HG03135 (cell line): ENCODE results near the gene TBC1D16.

Source experiments
- ATAC-seq: cut with Tn5 transposase; IDR thresholded peaks from one replicate; pipeline ENCODE4 v1.9.1; 2021; ENCODE audit warnings: mild to moderate bottlenecking, moderate library complexity; ENCODE audit not compliant: unreplicated experiment

The TBC1D16 gene, protein sequence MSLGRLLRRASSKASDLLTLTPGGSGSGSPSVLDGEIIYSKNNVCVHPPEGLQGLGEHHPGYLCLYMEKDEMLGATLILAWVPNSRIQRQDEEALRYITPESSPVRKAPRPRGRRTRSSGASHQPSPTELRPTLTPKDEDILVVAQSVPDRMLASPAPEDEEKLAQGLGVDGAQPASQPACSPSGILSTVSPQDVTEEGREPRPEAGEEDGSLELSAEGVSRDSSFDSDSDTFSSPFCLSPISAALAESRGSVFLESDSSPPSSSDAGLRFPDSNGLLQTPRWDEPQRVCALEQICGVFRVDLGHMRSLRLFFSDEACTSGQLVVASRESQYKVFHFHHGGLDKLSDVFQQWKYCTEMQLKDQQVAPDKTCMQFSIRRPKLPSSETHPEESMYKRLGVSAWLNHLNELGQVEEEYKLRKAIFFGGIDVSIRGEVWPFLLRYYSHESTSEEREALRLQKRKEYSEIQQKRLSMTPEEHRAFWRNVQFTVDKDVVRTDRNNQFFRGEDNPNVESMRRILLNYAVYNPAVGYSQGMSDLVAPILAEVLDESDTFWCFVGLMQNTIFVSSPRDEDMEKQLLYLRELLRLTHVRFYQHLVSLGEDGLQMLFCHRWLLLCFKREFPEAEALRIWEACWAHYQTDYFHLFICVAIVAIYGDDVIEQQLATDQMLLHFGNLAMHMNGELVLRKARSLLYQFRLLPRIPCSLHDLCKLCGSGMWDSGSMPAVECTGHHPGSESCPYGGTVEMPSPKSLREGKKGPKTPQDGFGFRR

GRCh38 chr17:80035687-80035936 is at the start of gene TBC1D16:
Gene TBC1D16 (minus strand): TSS chr17:80035872. CDS start chr17:80013547, 22,325 bp downstream.
- no peak for ATAC-seq

GRCh38 chr17:80084773-80085172 is 49.1 kb upstream of the TBC1D16 start:
- ATAC-seq, result no peak

DNA sequence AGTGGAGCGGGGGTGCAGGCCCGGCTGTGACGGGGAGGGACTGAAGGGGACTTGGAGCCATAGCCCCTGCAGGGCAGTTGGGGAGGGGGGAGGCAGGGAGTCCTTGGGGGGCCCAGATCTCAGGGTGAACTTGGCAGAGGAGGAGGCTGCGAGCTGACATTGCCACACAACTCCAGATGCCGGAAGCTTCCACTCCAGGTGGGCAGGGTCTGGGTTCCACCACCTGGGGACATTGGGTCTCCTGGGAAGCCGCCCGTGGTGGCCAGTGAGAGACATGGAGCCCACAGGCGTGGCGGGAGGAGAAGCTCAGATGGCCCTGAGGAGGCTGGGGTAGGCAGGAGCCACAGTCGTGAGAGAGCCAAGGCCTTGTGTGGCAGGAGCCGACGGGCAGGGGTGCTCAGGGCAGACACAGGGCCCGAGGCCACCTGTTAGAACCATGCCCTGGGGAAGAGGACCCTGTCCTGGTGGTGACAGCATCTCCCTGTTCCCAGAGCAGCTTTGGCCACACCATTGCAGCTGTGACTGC is 47.5 kb upstream of the TBC1D16 start:
- ATAC-seq, result no peak

DNA sequence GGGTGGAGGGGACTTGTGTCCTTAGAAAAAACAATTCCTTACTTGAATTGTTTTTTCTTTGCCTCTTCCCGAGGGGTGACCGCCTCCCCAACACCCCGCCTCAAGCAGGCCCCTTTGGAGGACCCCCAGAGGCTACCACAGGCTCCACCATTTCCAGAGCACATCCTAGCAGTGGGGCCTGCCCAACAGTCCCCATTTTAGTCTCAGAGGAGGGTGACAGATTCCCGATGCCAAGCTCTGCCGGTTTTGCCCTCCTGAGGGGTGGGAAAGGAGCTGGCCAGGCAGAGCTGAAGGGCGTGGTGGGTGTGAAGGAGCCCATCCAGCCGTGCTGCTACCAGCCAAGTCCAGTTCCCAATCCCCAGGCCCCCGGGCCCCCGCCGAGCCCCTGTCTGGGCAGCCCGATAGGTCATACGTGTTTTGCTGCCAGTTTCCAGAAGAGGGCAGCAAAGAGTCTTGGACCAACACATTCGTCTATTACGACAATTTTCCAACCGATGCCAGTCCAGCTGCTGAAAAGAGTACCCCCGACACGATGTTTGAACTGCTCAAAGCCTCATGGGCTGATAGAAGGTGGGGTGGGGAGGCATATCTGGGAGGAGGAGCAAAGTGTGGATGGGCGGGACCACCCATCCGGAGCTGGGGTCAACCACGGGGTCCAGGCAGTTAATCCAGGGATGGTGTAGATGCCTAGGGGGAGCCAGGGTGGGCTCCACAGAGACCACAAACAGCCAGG is 46.9 kb upstream of the TBC1D16 start:
- ATAC-seq, result no peak

- no peak for ATAC-seq
Measured at GRCh38 chr17:80081596-80081995, 45.9 kb upstream of the TBC1D16 start.

DNA sequence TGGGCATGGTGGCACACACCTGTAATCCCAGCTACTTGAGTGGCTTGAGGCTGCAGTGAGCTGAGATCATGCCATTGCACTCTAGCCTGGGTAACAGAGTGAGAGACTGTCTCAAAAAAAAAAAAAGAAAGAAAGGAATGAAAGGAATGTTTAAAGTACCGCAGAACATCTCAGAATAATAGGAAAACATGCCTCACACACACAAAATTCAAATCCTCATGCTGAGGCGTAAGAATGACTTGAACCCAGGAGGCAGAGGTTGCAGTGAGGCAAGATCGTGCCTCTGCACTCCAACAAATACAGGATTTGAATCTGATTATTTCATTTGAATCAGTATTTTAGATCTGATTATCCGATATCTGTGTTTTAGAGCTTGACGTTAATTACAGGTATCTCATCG is 44.4 kb upstream of the TBC1D16 start:
- no peak for ATAC-seq

DNA sequence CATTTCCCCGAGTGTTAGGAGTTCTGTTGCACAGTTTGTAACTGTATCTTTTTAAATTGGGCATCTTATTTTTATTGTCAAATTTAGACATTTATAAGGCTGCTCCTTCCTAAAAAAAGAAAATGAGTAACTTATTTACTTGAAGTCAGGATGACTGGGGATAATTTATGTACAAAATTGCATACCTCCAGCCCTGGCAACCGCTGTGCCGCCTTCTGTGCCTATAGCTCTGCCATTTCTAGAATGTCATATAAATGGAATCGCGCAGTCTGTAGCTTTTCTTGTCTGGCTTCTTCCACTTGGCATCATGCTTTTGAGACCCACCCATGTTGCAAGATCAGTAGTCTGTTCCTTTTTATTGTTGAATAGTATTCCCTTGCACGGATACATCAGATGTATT is 36.7 kb upstream of the TBC1D16 start:
- ATAC-seq, result no peak

- ATAC-seq, result no peak
Measured at GRCh38 chr17:80071116-80071841, 35.6 kb upstream of the TBC1D16 start.

GRCh38 chr17:80070375-80071115 is 34.9 kb upstream of the TBC1D16 start:
- ATAC-seq, result no peak

GRCh38 chr17:80068301-80069222 is 32.9 kb upstream of the TBC1D16 start:
- ATAC-seq, result no peak

DNA sequence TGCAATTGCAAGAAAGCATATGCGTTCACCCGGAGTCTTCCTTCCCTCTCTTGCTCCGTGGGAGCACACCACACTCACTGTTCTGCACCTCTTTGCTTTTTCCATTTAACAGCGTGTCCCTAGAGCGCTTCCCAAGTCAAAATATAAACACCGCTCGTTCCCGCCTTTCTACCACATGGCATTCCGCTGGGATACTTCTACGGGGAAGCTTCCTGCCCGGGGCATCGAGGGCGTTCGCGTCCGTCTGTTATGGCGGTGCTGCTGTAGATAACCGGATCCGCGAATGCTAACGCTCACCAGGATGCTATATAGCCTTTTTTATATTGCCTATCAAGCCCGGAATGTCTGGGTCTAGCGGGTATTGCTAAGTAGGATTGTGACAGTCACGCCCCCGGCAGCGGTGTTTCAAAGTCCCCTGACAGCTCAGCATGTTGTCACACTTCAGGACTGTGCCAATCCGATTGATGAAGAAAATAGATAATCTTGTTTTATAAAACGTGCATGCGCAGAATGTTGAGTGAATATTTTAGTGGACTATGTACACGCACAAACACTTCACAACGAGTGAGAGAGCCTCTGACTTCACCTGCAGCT is 31.8 kb upstream of the TBC1D16 start:
- ATAC-seq, result no peak

GRCh38 chr17:80065478-80066170 is 30.0 kb upstream of the TBC1D16 start:
- ATAC-seq, result no peak

DNA sequence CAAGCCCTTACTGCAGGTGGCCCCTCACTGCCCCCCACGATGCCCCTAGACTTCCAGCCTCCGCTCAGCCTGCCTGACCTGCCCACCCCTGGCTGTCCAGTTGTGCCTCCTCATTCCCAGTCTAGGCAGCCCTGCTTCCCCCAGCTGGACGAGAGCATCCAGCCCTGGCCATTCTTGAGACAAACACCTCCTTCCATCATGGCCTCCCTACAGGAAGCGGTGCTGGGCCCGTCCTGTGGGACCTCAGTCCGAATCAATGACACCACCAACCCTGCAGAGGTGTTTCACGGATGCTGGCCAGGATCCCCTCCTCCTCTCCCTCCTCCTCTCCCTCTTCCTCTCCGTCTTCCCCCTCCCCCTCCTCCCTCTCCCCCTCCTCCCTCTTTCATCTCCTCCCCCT is 29.0 kb upstream of the TBC1D16 start:
- ATAC-seq, result no peak

GRCh38 chr17:80063830-80064585 is 28.3 kb upstream of the TBC1D16 start:
- ATAC-seq, result no peak

DNA sequence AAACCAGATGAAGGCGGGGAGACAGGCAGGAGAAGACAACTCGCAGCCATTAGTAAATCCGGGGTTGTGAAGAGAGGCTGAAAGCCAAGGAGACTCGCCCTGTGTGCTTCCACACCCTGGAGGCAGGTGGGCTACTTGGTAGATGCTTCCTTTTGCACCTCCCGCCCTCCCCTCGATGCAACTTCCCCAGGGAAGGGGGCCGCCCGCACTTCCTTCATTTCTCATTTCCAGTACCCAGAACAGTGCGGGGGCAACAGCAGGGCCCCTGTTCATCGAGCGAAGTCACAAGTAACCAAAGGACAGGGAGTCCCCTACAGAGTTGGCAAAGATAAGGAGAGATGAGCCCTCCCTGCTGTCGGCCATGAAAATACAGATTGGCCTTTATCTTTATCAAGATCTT is 25.7 kb upstream of the TBC1D16 start:
- no peak for ATAC-seq

DNA sequence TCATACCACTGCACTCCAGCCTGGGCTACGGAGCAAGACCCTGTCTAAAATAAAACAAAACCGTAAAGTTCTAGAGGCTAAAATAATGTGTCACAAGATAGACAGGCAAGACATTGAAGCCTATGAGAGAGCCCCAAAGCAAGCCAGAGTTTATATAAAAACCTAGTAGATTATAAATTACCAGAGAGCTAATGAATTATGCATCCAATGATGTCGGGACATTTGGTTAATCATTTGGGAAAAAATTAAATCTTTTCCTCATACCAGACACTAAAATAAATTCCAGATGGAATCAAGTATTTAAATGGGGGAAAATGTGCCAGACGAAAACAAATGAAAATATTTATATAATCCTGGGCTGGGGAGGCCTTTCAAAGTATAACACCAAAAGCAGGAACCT is 25.0 kb upstream of the TBC1D16 start:
- ATAC-seq, result no peak

- no peak for ATAC-seq
Measured at GRCh38 chr17:80058311-80058955, 22.8 kb upstream of the TBC1D16 start.
